ENCODE measurements around the gene NOL9. TPM values are rescaled to one million over a fixed set of nuclear protein-coding genes. Genes with fewer than 3 reads are reported as not detected.

NOL9 gene
- total and polyA plus RNA-seq, 3 donors from 2014 or later: 11.4 to 34.6 (median 29.0) TPM

DNA sequence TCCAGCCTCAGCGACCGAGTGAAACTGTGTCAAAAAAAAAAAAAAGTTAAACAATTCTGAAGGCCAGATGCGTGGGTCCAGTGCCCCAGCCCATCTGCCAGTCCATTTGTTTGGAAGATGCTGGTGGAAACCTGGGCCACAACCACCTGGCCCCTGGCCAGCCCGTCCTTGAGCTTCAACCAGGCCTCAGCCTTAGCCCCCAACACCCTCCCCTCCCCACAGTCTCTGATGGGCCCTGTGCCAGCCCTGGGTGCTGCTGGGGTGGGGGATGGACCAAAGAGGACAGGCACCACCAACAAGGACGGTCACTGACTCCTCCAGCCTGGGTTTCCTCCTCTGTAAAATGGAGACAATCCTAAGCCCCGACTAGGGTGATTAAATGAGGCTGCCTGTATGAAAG is 43.3 kb downstream of the NOL9 start:
- Histone ChIP-seq H3K27ac (no peak overlapping the region), H3K36me3 (ENCODE audit: low read depth, missing control alignments) (no peaks in the 10 kb centered on the region), H3K27me3 (no peaks in the 10 kb centered on the region), H3K9me3 (no peaks in the 10 kb centered on the region), H3K4me1 (peaks cover 6% of the 10 kb centered on the region), H3K4me3 (no peak overlapping the region)
- 66 to 74% methylated on average over 5 of the region's 6 CpGs for WGBS, 2 donors
- no peak for TF ChIP-seq CTCF (IDR thresholded peaks at IDR 0.05)
- TF ChIP-seq POLR2A (IDR thresholded peaks at IDR 0.05): no peak
- DNase-seq: no peak
- intact Hi-C loops (cut with DNase I; ENCODE audit: low total_unique reads): no loop called here

DNA sequence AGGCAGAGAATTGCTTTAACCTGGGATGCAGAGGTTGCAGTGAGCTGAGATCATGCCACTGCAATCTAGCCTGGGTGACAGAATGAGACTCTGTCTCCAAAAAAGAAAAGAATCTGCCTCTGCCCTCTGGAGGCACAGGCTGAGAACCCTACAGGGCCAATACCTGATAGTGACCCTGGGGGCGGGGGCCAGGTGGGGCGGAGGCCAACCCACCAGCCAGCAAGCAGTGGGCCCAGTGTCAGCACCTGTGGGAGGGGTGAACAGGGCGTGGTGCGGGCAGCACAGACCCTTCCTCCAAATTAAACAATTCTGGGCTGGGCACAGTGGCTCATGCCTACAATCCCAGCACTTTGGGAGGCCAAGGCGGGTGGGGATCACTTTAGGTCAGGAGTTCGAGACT is 43.8 kb downstream of the NOL9 start:
- no peak overlapping the region for H3K27ac ChIP-seq

GRCh38 chr1:6509919-6510291 is 44.4 kb downstream of the NOL9 start:
- H3K4me1 ChIP-seq: peaks cover 6% of the 10 kb centered on the region
- H3K9me3 ChIP-seq: no peaks in the 10 kb centered on the region
- DNase-seq: no peak
- WGBS, 2 donors: 75% methylated on average over 10 of the region's 10 CpGs; no CpG with 5 or more reads in 1 of the 2 donors
- intact Hi-C loops (cut with DNase I; ENCODE audit: low total_unique reads): no loop called here
- no peaks in the 10 kb centered on the region for H3K36me3 ChIP-seq (ENCODE audit: low read depth, missing control alignments)
- TF ChIP-seq CTCF (IDR thresholded peaks at IDR 0.05) (no peak), POLR2A (IDR thresholded peaks at IDR 0.05) (no peak)
- no peak overlapping the region for H3K4me3 ChIP-seq
- H3K27me3 ChIP-seq: no peaks in the 10 kb centered on the region
- no peak overlapping the region for H3K27ac ChIP-seq

More for the DNA sequence above, 43.8 kb downstream of the NOL9 start:
- no peak for DNase-seq
- no peak overlapping the region for H3K4me3 ChIP-seq
- H3K9me3 ChIP-seq: no peaks in the 10 kb centered on the region
- no peaks in the 10 kb centered on the region for H3K36me3 ChIP-seq (ENCODE audit: low read depth, missing control alignments)
- no peaks in the 10 kb centered on the region for H3K27me3 ChIP-seq
- TF ChIP-seq POLR2A (IDR thresholded peaks at IDR 0.05): no peak
- no peak for TF ChIP-seq CTCF (IDR thresholded peaks at IDR 0.05)
- 89 to 96% methylated on average over 5 to 6 of the region's 6 CpGs for WGBS, 2 donors
- peaks cover 6% of the 10 kb centered on the region for H3K4me1 ChIP-seq
- intact Hi-C loops (cut with DNase I; ENCODE audit: low total_unique reads): no loop called here

GRCh38 chr1:6509220-6509918 is 44.9 kb downstream of the NOL9 start:
- H3K4me3 ChIP-seq: no peak overlapping the region
- no peaks in the 10 kb centered on the region for H3K36me3 ChIP-seq (ENCODE audit: low read depth, missing control alignments)
- intact Hi-C loops (cut with DNase I; ENCODE audit: low total_unique reads): no loop called here
- H3K27ac ChIP-seq: no peak overlapping the region
- TF ChIP-seq CTCF (IDR thresholded peaks at IDR 0.05): no peak
- no peak for TF ChIP-seq POLR2A (IDR thresholded peaks at IDR 0.05)
- peaks cover 6% of the 10 kb centered on the region for H3K4me1 ChIP-seq
- H3K27me3 ChIP-seq: no peaks in the 10 kb centered on the region
- DNase-seq: no peak
- WGBS, 2 donors: 67 to 75% methylated on average over 16 to 20 of the region's 20 CpGs
- H3K9me3 ChIP-seq: no peaks in the 10 kb centered on the region

DNA sequence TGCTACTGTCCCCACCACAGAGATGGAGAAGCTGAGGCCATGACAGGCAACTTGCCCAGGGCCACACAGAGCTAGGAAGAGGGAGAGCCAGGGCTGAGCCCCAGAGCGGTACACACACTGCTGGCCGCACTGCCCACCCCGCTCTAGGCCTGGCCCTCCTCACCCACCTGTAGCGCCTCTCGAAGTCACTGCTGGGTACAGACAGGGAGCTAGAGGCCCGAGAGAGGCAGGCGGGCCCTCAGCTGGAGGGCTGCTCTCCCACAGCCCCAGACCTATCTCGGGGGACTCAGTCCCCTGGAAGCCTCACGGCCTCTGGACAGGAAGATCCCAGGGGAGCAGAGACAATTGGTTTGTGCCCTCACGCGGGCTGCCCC is 45.5 kb downstream of the NOL9 start:
- Histone ChIP-seq H3K27me3 (no peaks in the 10 kb centered on the region), H3K27ac (no peak overlapping the region), H3K36me3 (ENCODE audit: low read depth, missing control alignments) (no peaks in the 10 kb centered on the region), H3K9me3 (no peaks in the 10 kb centered on the region), H3K4me1 (peaks cover 6% of the 10 kb centered on the region), H3K4me3 (no peak overlapping the region)
- intact Hi-C loops (cut with DNase I; ENCODE audit: low total_unique reads): no loop called here
- no peak for DNase-seq
- 85 to 92% methylated on average over 8 to 11 of the region's 11 CpGs for WGBS, 2 donors
- TF ChIP-seq POLR2A (IDR thresholded peaks at IDR 0.05): no peak
- no peak for TF ChIP-seq CTCF (IDR thresholded peaks at IDR 0.05)
